ENCODE data around the gene TPTE2.
"Not testable (repeated sequence)": the region's sequence is repeated elsewhere in the genome, so short reads cannot be mapped to it uniquely, and the experiment has no call there.

TPTE2 gene

GRCh38 chr13:19561585-19561984 is 253 bp upstream of the TPTE2 start:
- DNase-seq = no peak

GRCh38 chr13:19560672-19561071 is 660 bp downstream of the TPTE2 start:
- not testable (repeated sequence) for DNase-seq

GRCh38 chr13:19559739-19560138 is 1.6 kb downstream of the TPTE2 start:
- not testable (repeated sequence) for DNase-seq

- not testable (repeated sequence) for DNase-seq
These were observed 4.0 kb downstream of the TPTE2 start for GRCh38 chr13:19557287-19557686.

GRCh38 chr13:19549245-19549644 is 12.1 kb downstream of the TPTE2 start:
- DNase-seq = not testable (repeated sequence)

GRCh38 chr13:19525634-19526033 is 35.7 kb downstream of the TPTE2 start:
- DNase-seq = not testable (repeated sequence)

GRCh38 chr13:19519049-19519448 is 42.3 kb downstream of the TPTE2 start:
- no peak for DNase-seq

GRCh38 chr13:19507623-19508022 is 53.7 kb downstream of the TPTE2 start:
- DNase-seq = not testable (repeated sequence)

GRCh38 chr13:19460126-19460525 is 101.2 kb downstream of the TPTE2 start:
- not testable (repeated sequence) for DNase-seq

GRCh38 chr13:19439056-19439686 is 122.2 kb downstream of the TPTE2 start:
- DNase-seq = not testable (repeated sequence)

- not testable (repeated sequence) for DNase-seq
These were observed 123.6 kb downstream of the TPTE2 start for GRCh38 chr13:19437780-19438179.

GRCh38 chr13:19422236-19422635 is 139.1 kb downstream of the TPTE2 start:
- not testable (repeated sequence) for DNase-seq

- not testable (repeated sequence) for DNase-seq
These were observed 148.8 kb downstream of the TPTE2 start for GRCh38 chr13:19412494-19412893.

GRCh38 chr13:19382746-19383511 is 178.4 kb downstream of the TPTE2 start:
- DNase-seq = not testable (repeated sequence)

- DNase-seq = no peak
These were observed 179.2 kb downstream of the TPTE2 start for GRCh38 chr13:19382111-19382510.
